22Rv1 (cell line): ENCODE data around the gene AQP7.

ENCODE experiments used
- ZFX ChIP-seq: fragments of 450-650 bp; IDR thresholded peaks from 2 replicates; pipeline ENCODE4 v1.6.1; 2017; ENCODE audit warnings: antibody characterized with exemption, borderline replicate concordance
- TF ChIP-seq, protein P1 (sequence below): fragments of 450-650 bp; IDR thresholded peaks from 2 replicates; pipeline ENCODE4 v1.5.1; 2017; ENCODE audit warnings: mild to moderate bottlenecking

DNA sequence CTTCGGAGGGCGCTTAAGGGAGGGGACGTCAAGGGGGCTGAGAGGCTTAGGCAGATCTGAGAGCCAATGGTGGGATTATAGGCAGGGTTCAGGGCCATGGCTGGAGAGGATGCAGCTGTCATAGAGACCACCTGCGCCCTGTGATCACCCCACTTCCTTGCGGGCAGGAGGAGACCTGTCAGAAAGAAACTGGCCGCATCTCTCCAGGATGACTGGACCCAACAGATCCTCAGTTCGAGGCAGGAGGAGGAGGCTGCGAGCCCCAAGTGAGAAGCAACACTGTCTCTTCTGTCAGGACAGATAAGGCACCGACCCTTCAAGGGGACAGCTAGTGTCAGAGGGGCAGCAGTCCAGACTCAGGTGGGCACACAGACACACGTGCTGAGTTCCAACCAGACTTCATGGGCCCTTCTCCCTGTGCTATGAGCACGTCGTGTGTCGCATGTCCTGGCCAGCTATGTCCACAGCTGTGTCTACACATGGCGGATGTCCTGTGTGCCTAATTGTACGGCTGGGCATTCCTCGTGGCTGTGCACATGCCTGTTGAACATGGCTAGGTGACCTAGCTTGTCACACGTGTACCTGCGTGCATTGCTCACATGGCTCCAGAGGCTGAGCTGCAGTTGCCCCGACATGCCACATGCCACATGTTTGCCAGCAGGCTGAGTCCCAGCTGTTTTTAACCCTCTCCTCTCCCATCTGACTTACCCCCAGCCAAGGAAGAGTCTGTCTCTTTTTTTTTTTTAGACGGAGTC, 45.6 kb upstream of the AQP7 start:
- TF ChIP-seq, protein P1, sequence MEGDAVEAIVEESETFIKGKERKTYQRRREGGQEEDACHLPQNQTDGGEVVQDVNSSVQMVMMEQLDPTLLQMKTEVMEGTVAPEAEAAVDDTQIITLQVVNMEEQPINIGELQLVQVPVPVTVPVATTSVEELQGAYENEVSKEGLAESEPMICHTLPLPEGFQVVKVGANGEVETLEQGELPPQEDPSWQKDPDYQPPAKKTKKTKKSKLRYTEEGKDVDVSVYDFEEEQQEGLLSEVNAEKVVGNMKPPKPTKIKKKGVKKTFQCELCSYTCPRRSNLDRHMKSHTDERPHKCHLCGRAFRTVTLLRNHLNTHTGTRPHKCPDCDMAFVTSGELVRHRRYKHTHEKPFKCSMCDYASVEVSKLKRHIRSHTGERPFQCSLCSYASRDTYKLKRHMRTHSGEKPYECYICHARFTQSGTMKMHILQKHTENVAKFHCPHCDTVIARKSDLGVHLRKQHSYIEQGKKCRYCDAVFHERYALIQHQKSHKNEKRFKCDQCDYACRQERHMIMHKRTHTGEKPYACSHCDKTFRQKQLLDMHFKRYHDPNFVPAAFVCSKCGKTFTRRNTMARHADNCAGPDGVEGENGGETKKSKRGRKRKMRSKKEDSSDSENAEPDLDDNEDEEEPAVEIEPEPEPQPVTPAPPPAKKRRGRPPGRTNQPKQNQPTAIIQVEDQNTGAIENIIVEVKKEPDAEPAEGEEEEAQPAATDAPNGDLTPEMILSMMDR, result no peak
- TF ChIP-seq ZFX, result no peak
